PC-3 (cell line): Measurements from ENCODE around the gene CD3G. TPM values are rescaled to one million over a fixed set of nuclear protein-coding genes. Genes with fewer than 3 reads are reported as not detected.

Source experiments
- ATAC-seq: fragments of 200-7000 bp; cut with Tn5 transposase; 2 replicates; pipeline ENCODE4 v1.9.1; 2020; ENCODE audit warnings: mild to moderate bottlenecking, moderate library complexity
- BruUV-seq: library from RNA; stranded (reverse); fragments of 400-500 nt; replicated peaks from 2 replicates; lab custom pipeline; 2021; lab: Mats Ljungman, UMichigan
- CTCF ChIA-PET: fragments of 300-600 bp; sonication (Branson Sonifier 250); formaldehyde crosslinking; loops from one replicate; lab custom pipeline; 2022; ENCODE audit warnings: antibody characterized with exemption; lab: Charles Lee
- POLR2A ChIA-PET: fragments of 300-600 bp; sonication (Branson Sonifier 250); formaldehyde crosslinking; loops from one replicate; lab custom pipeline; 2022; ENCODE audit warnings: antibody characterized with exemption; ENCODE audit not compliant: unreplicated experiment; lab: Charles Lee
- DNase-seq: peaks from one replicate; pipeline ENCODE4 v3.0.0-alpha.2; 2015
- H2AFZ ChIP-seq: fragments of 300-600 bp; sonication (generic); 2 replicates; pipeline ENCODE4 v1.6.0; 2016; ENCODE audit warnings: antibody characterized with exemption, low read length
- H3F3A ChIP-seq: fragments of 300-600 bp; sonication (generic); one replicate; pipeline ENCODE4 v1.6.0; 2017; ENCODE audit warnings: antibody characterized with exemption, low read length, control low read depth, mild to moderate bottlenecking; ENCODE audit not compliant: unreplicated experiment
- H3K27ac ChIP-seq: fragments of 300-600 bp; sonication (generic); 2 replicates; pipeline ENCODE4 v1.5.1; 2016; ENCODE audit warnings: mild to moderate bottlenecking, low read length
- H3K27me3 ChIP-seq: fragments of 300-600 bp; sonication (generic); 2 replicates; pipeline ENCODE4 v1.6.1; 2016; ENCODE audit warnings: low read length, mixed read lengths
- H3K36me3 ChIP-seq: fragments of 300-600 bp; sonication (generic); 2 replicates; pipeline ENCODE4 v1.6.1; 2016; ENCODE audit warnings: low read depth, mixed run types, low read length, mixed read lengths
- H3K4me1 ChIP-seq: fragments of 300-600 bp; sonication (generic); 2 replicates; pipeline ENCODE4 v1.5.1; 2016; ENCODE audit warnings: low read length; ENCODE audit not compliant: insufficient read depth
- H3K4me2 ChIP-seq: fragments of 300-600 bp; sonication (generic); 2 replicates; pipeline ENCODE4 v1.6.0; 2016; ENCODE audit warnings: low read length
- H3K4me3 ChIP-seq: fragments of 300-600 bp; sonication (generic); 2 replicates; pipeline ENCODE4 v1.5.1; 2016; ENCODE audit warnings: mild to moderate bottlenecking, low read length, mixed read lengths
- H3K79me2 ChIP-seq: fragments of 300-600 bp; sonication (generic); 2 replicates; pipeline ENCODE4 v1.6.1; 2017; ENCODE audit warnings: low read length, mixed read lengths
- H3K9ac ChIP-seq: fragments of 300-600 bp; sonication (generic); 2 replicates; pipeline ENCODE4 v1.6.0; 2016; ENCODE audit warnings: mild to moderate bottlenecking, low read length
- H3K9me2 ChIP-seq: fragments of 300-600 bp; sonication (generic); replicated peaks from 2 replicates; pipeline ENCODE4 v1.6.1; 2016; ENCODE audit warnings: mixed run types, low read length, mixed read lengths
- H3K9me3 ChIP-seq: fragments of 300-600 bp; sonication (generic); 2 replicates; pipeline ENCODE4 v1.6.1; 2016; ENCODE audit warnings: low read length, mixed read lengths
- H4K20me1 ChIP-seq: fragments of 300-600 bp; sonication (generic); 2 replicates; pipeline ENCODE4 v1.6.1; 2016; ENCODE audit warnings: low read length, mixed read lengths
- EZH2 ChIP-seq: fragments of 300-600 bp; sonication (generic); IDR thresholded peaks from one replicate; pipeline ENCODE4 v1.6.1; 2017; ENCODE audit warnings: antibody characterized with exemption, mild to moderate bottlenecking, low read length; ENCODE audit not compliant: unreplicated experiment
- EZH2phosphoT487 ChIP-seq: fragments of 300-600 bp; sonication (generic); IDR thresholded peaks from 2 replicates; pipeline ENCODE4 v1.6.1; 2018; ENCODE audit warnings: mild to moderate bottlenecking, antibody characterized with exemption, low read length, borderline replicate concordance
- intact Hi-C: fragments of 100-400 bp; cut with micrococcal nuclease; formaldehyde crosslinking; loops from 2 replicates; pipeline ENCODE4 v1.9.0; 2023
- total RNA-seq: library from RNA; depleted of rRNA; stranded (reverse); fragments of >200 nt; gene quantifications from 2 replicates; pipeline ENCODE4 v1.2.3, GENCODE V29; 2014
- TF ChIP-seq, protein P1 (sequence below): fragments of 300-600 bp; sonication (generic); conservative IDR thresholded peaks from 2 replicates; pipeline ENCODE4 v1.5.1; 2017; ENCODE audit warnings: antibody characterized with exemption, low read depth, mild to moderate bottlenecking, low read length

The CD3G gene
- total RNA-seq, 1 experiment from 2014 or later = not detected

DNA sequence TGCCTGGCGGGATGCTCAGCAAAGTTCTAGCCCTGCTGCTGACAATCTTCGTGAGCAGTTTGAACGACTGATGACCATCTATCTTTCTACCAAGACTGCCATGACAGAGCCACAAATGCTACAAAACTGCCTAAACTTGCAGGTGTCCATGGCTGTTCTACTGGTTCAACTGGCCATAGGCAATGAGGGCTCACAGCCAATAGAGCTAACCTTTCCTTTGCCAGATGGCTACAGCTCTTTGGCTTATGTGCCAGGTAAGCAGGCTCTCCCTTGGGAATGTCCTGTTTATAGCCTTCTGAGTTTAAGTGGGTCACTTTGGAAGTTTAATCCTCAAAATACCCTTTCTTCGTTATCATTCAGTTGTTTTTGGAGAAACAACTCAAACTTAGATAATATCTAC is 35.4 kb downstream of the CD3G start:
- ATAC-seq (no peak), DNase-seq (no peak)
- intact Hi-C loops = no loop called here
- no peak overlapping the region for H3K4me3 ChIP-seq
- peaks cover 56% of the 10 kb centered on the region for H3K36me3 ChIP-seq
- H3K27ac ChIP-seq = no peak overlapping the region
- H3K4me2 ChIP-seq = no peak overlapping the region
- no peaks in the 10 kb centered on the region for H4K20me1 ChIP-seq
- TF ChIP-seq, protein P1, sequence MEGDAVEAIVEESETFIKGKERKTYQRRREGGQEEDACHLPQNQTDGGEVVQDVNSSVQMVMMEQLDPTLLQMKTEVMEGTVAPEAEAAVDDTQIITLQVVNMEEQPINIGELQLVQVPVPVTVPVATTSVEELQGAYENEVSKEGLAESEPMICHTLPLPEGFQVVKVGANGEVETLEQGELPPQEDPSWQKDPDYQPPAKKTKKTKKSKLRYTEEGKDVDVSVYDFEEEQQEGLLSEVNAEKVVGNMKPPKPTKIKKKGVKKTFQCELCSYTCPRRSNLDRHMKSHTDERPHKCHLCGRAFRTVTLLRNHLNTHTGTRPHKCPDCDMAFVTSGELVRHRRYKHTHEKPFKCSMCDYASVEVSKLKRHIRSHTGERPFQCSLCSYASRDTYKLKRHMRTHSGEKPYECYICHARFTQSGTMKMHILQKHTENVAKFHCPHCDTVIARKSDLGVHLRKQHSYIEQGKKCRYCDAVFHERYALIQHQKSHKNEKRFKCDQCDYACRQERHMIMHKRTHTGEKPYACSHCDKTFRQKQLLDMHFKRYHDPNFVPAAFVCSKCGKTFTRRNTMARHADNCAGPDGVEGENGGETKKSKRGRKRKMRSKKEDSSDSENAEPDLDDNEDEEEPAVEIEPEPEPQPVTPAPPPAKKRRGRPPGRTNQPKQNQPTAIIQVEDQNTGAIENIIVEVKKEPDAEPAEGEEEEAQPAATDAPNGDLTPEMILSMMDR = no peak
- TF ChIP-seq EZH2 (no peak), EZH2phosphoT487 (no peak)
- ChIA-PET CTCF (interaction anchor here (0.6 kb wide), 1 partner anchor 23 kb away, joined by 3 read pairs; no protein-coding TSS in a partner anchor), POLR2A (interaction anchor here (0.5 kb wide), 1 partner anchor 101 kb away, joined by 3 read pairs; no protein-coding TSS in a partner anchor)
- no peak overlapping the region for H2AFZ ChIP-seq
- H3F3A ChIP-seq = no peaks in the 10 kb centered on the region
- H3K79me2 ChIP-seq = no peaks in the 10 kb centered on the region
- H3K9ac ChIP-seq = no peak overlapping the region
- no peaks in the 10 kb centered on the region for H3K4me1 ChIP-seq
- no TSS peak for BruUV-seq
- H3K27me3 ChIP-seq = no peaks in the 10 kb centered on the region
- no peaks in the 10 kb centered on the region for H3K9me3 ChIP-seq
- H3K9me2 ChIP-seq = no peaks in the 10 kb centered on the region

DNA sequence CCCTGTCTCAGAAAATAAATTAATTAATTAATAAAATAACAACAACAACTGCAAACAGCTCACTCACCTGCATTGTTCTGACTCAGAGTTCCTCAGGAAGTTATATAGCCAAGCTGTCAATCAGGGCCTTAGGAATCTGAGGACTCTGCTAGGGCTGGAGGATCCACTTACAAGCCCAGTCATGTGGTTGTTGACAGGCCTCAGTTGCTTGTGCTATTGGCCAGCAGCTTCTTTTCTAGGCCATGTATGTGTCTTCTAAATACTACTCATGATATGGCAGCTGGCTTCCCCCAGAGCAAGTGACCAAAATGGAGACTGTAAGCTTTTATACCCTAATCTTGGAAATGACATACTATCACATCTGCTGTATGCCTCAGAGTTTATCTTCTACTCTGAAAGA is 36.4 kb downstream of the CD3G start:
- POLR2A ChIA-PET = no interaction called here
- CTCF ChIA-PET = no interaction called here
- Histone ChIP-seq H3K4me2 (no peak overlapping the region), H3K4me1 (no peaks in the 10 kb centered on the region), H3K9ac (no peak overlapping the region), H3K27me3 (no peaks in the 10 kb centered on the region), H3K4me3 (no peak overlapping the region), H3F3A (no peaks in the 10 kb centered on the region), H3K36me3 (peaks cover 61% of the 10 kb centered on the region), H3K79me2 (no peaks in the 10 kb centered on the region), H3K9me2 (no peaks in the 10 kb centered on the region), H2AFZ (no peak overlapping the region), H3K9me3 (no peaks in the 10 kb centered on the region), H4K20me1 (no peaks in the 10 kb centered on the region), H3K27ac (no peak overlapping the region)
- BruUV-seq = no TSS peak
- intact Hi-C loops = no loop called here
- peak; percentile 71 for ATAC-seq
- no peak for DNase-seq
- TF ChIP-seq, protein P1 = no peak
- TF ChIP-seq EZH2 (no peak), EZH2phosphoT487 (no peak)

- ChIA-PET POLR2A (no interaction called here), CTCF (no interaction called here)
- Histone ChIP-seq H3K9me3 (no peaks in the 10 kb centered on the region), H3K9me2 (no peaks in the 10 kb centered on the region), H3K79me2 (no peaks in the 10 kb centered on the region), H3K9ac (no peak overlapping the region), H3K27me3 (no peaks in the 10 kb centered on the region), H3K36me3 (peaks cover 83% of the 10 kb centered on the region), H4K20me1 (no peaks in the 10 kb centered on the region), H3K4me3 (no peak overlapping the region), H3K4me2 (no peak overlapping the region), H2AFZ (no peak overlapping the region), H3K27ac (no peak overlapping the region), H3K4me1 (no peaks in the 10 kb centered on the region), H3F3A (no peaks in the 10 kb centered on the region)
- no TSS peak for BruUV-seq
- DNase-seq = no peak
- ATAC-seq = no peak
- intact Hi-C loops = no loop called here
- TF ChIP-seq, protein P1 = no peak
- TF ChIP-seq EZH2 (no peak), EZH2phosphoT487 (no peak)
Measured at GRCh38 chr11:118382954-118383353, 38.8 kb downstream of the CD3G start.
